ENCODE data around the gene ANXA4. TPM values are rescaled to one million over a fixed set of nuclear protein-coding genes. Genes with fewer than 3 reads are reported as not detected.

Gene ANXA4
- total and polyA plus RNA-seq, 2 of the 13 experiments (the other 11 are each of a cell fraction or from before 2014, with no cell fraction given), result 155 to 168 TPM

DNA sequence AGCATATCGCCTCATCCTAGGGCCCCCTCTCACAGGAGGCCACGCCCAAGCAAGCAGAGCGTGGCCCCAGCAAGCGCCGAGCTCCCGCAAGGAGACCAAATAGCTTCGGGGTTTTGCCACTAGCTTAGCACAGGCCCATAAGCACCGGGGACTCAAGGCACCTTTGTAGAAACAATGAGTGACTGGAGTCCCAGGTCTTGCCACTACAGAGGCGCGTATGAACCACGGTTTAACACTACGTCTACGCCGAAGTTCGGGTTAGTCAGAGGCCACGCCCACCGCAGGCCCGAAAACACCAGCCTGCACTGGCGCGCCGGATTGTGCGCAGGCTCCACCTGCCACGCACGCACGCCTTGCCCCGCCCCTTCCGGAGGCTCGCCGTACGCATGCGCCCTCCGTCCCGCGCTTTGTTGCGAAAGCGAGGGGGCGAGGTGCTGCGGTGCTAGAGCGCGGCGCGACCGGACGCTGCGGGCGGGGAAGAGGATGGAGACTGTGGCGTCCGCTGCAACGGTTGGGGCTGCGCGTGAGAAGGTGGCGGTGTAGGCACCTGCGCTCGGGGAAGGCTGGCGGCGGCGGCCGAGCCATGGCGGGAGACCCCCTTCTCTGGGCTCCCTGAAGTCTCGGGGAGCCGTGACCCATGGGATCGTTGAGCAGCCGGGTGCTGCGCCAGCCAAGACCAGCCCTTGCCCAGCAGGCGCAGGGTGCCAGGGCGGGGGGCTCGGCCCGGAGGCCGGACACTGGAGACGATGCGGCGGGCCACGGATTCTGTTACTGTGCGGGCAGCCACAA lies 87.5 kb downstream of the ANXA4 start, which contains the start of gene GMCL1 (continued):
- TF ChIP-seq GABPB1 (CRISPR knock-in tag; IDR thresholded peaks at IDR 0.05) (peak; percentile 100), SP140L (CRISPR knock-in tag; IDR thresholded peaks at IDR 0.05; ENCODE audit: borderline replicate concordance) (no peak), ZNF224 (CRISPR knock-in tag; IDR thresholded peaks at IDR 0.05) (peak; percentile 41; the same call in 1 of the 2 replicates), KMT2B (CRISPR knock-in tag; IDR thresholded peaks at IDR 0.05) (peak; percentile 100), HNRNPLL (IDR thresholded peaks at IDR 0.05; ENCODE audit: low read depth, low read length, poor library complexity, severe bottlenecking) (peak; percentile 99), POLR2AphosphoS5 (IDR thresholded peaks at IDR 0.05; ENCODE audit: low read depth, low read length) (peak; percentile 99), HNF4A (CRISPR knock-in tag; IDR thresholded peaks at IDR 0.05) (no peak; the same call in 1 of the 2 replicates), NFRKB (IDR thresholded peaks at IDR 0.05) (no peak), ZFP82 (CRISPR knock-in tag; IDR thresholded peaks at IDR 0.05; ENCODE audit: borderline replicate concordance) (peak; percentile 80; the same call in 1 of the 2 replicates), ZNF788 (CRISPR knock-in tag; IDR thresholded peaks at IDR 0.05; ENCODE audit: borderline replicate concordance) (peak; percentile 95; the same call in 1 of the 2 replicates), ZNF317 (CRISPR knock-in tag; IDR thresholded peaks at IDR 0.05) (peak; percentile 89), HNRNPL (IDR thresholded peaks at IDR 0.05; ENCODE audit: low read depth, low read length) (no peak), ZNF451 (CRISPR knock-in tag; IDR thresholded peaks at IDR 0.05) (peak; percentile 99), JUN (CRISPR knock-in tag; IDR thresholded peaks at IDR 0.05) (peak; percentile 88; the same call in 1 of the 2 replicates), ZNF251 (CRISPR knock-in tag; IDR thresholded peaks at IDR 0.05) (0 out of 2 replicates have a peak, but pooled peaks have one; percentile 80), RARG (CRISPR knock-in tag; IDR thresholded peaks at IDR 0.05; ENCODE audit: low read depth) (0 out of 2 replicates have a peak, but pooled peaks have one; percentile 77), THAP11 (CRISPR knock-in tag; IDR thresholded peaks at IDR 0.05) (peak; percentile 95), ZFP36L2 (CRISPR knock-in tag; IDR thresholded peaks at IDR 0.05) (0 out of 2 replicates have a peak, but pooled peaks have one; percentile 18), ZNF430 (CRISPR knock-in tag; IDR thresholded peaks at IDR 0.05) (peak; percentile 98), ZNF614 (CRISPR knock-in tag; IDR thresholded peaks at IDR 0.05; ENCODE audit: borderline replicate concordance) (peak; percentile 95), CCDC6 (CRISPR knock-in tag; IDR thresholded peaks at IDR 0.05) (peak; percentile 98)
- TF ChIP-seq, protein P1, sequence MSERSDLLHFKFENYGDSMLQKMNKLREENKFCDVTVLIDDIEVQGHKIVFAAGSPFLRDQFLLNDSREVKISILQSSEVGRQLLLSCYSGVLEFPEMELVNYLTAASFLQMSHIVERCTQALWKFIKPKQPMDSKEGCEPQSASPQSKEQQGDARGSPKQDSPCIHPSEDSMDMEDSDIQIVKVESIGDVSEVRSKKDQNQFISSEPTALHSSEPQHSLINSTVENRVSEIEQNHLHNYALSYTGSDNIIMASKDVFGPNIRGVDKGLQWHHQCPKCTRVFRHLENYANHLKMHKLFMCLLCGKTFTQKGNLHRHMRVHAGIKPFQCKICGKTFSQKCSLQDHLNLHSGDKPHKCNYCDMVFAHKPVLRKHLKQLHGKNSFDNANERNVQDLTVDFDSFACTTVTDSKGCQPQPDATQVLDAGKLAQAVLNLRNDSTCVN (CRISPR knock-in tag; IDR thresholded peaks at IDR 0.05; ENCODE audit: borderline replicate concordance), result no peak; the same call in none of the 2 replicates
- TF ChIP-seq, protein P2, sequence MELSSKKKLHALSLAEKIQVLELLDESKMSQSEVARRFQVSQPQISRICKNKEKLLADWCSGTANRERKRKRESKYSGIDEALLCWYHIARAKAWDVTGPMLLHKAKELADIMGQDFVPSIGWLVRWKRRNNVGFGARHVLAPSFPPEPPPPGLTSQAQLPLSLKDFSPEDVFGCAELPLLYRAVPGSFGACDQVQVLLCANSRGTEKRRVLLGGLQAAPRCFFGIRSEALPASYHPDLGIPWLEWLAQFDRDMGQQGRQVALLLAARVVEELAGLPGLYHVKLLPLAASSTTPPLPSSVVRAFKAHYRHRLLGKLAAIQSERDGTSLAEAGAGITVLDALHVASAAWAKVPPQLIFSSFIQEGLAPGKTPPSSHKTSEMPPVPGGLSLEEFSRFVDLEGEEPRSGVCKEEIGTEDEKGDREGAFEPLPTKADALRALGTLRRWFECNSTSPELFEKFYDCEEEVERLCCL (CRISPR knock-in tag; IDR thresholded peaks at IDR 0.05; ENCODE audit: borderline replicate concordance), result peak; percentile 99
- TF ChIP-seq, protein P3, sequence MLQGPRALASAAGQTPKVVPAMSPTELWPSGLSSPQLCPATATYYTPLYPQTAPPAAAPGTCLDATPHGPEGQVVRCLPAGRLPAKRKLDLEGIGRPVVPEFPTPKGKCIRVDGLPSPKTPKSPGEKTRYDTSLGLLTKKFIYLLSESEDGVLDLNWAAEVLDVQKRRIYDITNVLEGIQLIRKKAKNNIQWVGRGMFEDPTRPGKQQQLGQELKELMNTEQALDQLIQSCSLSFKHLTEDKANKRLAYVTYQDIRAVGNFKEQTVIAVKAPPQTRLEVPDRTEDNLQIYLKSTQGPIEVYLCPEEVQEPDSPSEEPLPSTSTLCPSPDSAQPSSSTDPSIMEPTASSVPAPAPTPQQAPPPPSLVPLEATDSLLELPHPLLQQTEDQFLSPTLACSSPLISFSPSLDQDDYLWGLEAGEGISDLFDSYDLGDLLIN (CRISPR knock-in tag; IDR thresholded peaks at IDR 0.05; ENCODE audit: borderline replicate concordance), result peak; percentile 95; the same call in 1 of the 2 replicates
- TF ChIP-seq, protein P4, sequence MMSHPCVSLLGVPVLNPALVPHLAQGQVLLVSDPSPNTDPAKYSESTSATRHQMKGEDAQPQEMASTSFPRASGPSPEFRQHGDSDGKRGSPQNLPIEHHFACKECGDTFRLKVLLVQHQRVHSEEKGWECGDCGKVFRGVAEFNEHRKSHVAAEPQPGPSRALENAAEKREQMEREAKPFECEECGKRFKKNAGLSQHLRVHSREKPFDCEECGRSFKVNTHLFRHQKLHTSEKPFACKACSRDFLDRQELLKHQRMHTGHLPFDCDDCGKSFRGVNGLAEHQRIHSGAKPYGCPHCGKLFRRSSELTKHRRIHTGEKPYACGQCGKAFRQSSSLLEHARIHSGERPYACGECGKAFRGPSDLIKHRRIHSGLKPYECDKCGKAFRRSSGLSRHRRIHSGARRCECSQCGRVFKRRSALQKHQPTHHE (CRISPR knock-in tag; IDR thresholded peaks at IDR 0.05; ENCODE audit: borderline replicate concordance), result no peak

All from HepG2 (cell line).